Measurements from ENCODE around the gene IFT57.

The IFT57 gene

GRCh38 chr3:108201258-108201657 is 21.0 kb downstream of the IFT57 start:
- TF ChIP-seq SPI1 (IDR thresholded peaks at IDR 0.05; ENCODE audit: borderline replicate concordance, low read depth): no peak
- TF ChIP-seq POLR2AphosphoS5 (IDR thresholded peaks at IDR 0.05; ENCODE audit: low read depth): no peak
- TF ChIP-seq CTCF (IDR thresholded peaks at IDR 0.05; ENCODE audit: insufficient read depth, low read length): no peak
- no peak for TF ChIP-seq REST (IDR thresholded peaks at IDR 0.05; ENCODE audit: insufficient replicate concordance, low read depth)
- no peak for TF ChIP-seq GABPA (IDR thresholded peaks at IDR 0.05; ENCODE audit: low read depth)
- H3K27ac ChIP-seq (replicated peaks): no peak overlapping the region
- H3K4me3 ChIP-seq (replicated peaks; ENCODE audit: insufficient read depth, low read length): no peak overlapping the region
- no peak for DNase-seq (ENCODE audit: low read depth in 1 of 2, low spot score in 1 of 2)
- H3K27me3 ChIP-seq (ENCODE audit: insufficient read depth, poor library complexity, severe bottlenecking): no peaks in the 10 kb centered on the region

- no peak for TF ChIP-seq POLR2AphosphoS5 (IDR thresholded peaks at IDR 0.05; ENCODE audit: low read depth)
- no peak for TF ChIP-seq REST (IDR thresholded peaks at IDR 0.05; ENCODE audit: insufficient replicate concordance, low read depth)
- no peak for TF ChIP-seq SPI1 (IDR thresholded peaks at IDR 0.05; ENCODE audit: borderline replicate concordance, low read depth)
- TF ChIP-seq CTCF (IDR thresholded peaks at IDR 0.05; ENCODE audit: insufficient read depth, low read length): no peak
- no peak for TF ChIP-seq GABPA (IDR thresholded peaks at IDR 0.05; ENCODE audit: low read depth)
- no peak for DNase-seq (ENCODE audit: low read depth in 1 of 2, low spot score in 1 of 2)
- no peak overlapping the region for H3K4me3 ChIP-seq (replicated peaks; ENCODE audit: insufficient read depth, low read length)
- H3K27me3 ChIP-seq (ENCODE audit: insufficient read depth, poor library complexity, severe bottlenecking): no peaks in the 10 kb centered on the region
- no peak overlapping the region for H3K27ac ChIP-seq (replicated peaks)
Measured at GRCh38 chr3:108200578-108200977, 21.6 kb downstream of the IFT57 start.

- DNase-seq (ENCODE audit: low read depth in 1 of 2, low spot score in 1 of 2): no peak
- TF ChIP-seq GABPA (IDR thresholded peaks at IDR 0.05; ENCODE audit: low read depth): no peak
- H3K27ac ChIP-seq (replicated peaks): no peak overlapping the region
- no peak overlapping the region for H3K4me3 ChIP-seq (replicated peaks; ENCODE audit: insufficient read depth, low read length)
- no peaks in the 10 kb centered on the region for H3K27me3 ChIP-seq (ENCODE audit: insufficient read depth, poor library complexity, severe bottlenecking)
Measured at GRCh38 chr3:108200024-108200423, 22.2 kb downstream of the IFT57 start.

GRCh38 chr3:108191394-108191793 is 30.8 kb downstream of the IFT57 start:
- DNase-seq (ENCODE audit: low read depth in 1 of 2, low spot score in 1 of 2): no peak
- TF ChIP-seq SPI1 (IDR thresholded peaks at IDR 0.05; ENCODE audit: borderline replicate concordance, low read depth) (no peak), GABPA (IDR thresholded peaks at IDR 0.05; ENCODE audit: low read depth) (no peak), REST (IDR thresholded peaks at IDR 0.05; ENCODE audit: insufficient replicate concordance, low read depth) (no peak), POLR2AphosphoS5 (IDR thresholded peaks at IDR 0.05; ENCODE audit: low read depth) (no peak), CTCF (IDR thresholded peaks at IDR 0.05; ENCODE audit: insufficient read depth, low read length) (no peak)
- Histone ChIP-seq H3K4me3 (replicated peaks; ENCODE audit: insufficient read depth, low read length) (no peak overlapping the region), H3K27ac (replicated peaks) (no peak overlapping the region), H3K27me3 (ENCODE audit: insufficient read depth, poor library complexity, severe bottlenecking) (no peaks in the 10 kb centered on the region)

Measured in HL-60 (cell line).